K562 (cell line): ENCODE results near the gene CASP9. TPM values are rescaled to one million over a fixed set of nuclear protein-coding genes. Genes with fewer than 3 reads are reported as not detected.

Experiments
- BHLHE40 ChIP-seq: IDR thresholded peaks from 2 replicates; pipeline ENCODE4 v1.6.1; 2011; ENCODE audit warnings: low read length, improper control_type of control experiment
- CBFA2T2 ChIP-seq: fragments of 450-650 bp; conservative IDR thresholded peaks from 2 replicates; pipeline ENCODE4 v1.6.1; 2017; ENCODE audit warnings: mild to moderate bottlenecking
- CREM ChIP-seq: IDR thresholded peaks from 2 replicates; pipeline ENCODE4 v1.6.1; 2014; ENCODE audit warnings: antibody characterized with exemption, low read depth
- FOXK2 ChIP-seq, 2 experiments: fragments of 450-650 bp; IDR thresholded peaks in 1 of 2; conservative IDR thresholded peaks in 1 of 2; 2 replicates each; pipeline ENCODE4 v1.6.1; 2016; ENCODE audit warnings: low read depth in 2 of 2, mild to moderate bottlenecking in 1 of 2
- GATA2 ChIP-seq: sonication (generic); formaldehyde crosslinking; IDR thresholded peaks from 2 replicates; pipeline ENCODE4 v1.4.0; 2020; ENCODE audit warnings: mild to moderate bottlenecking, missing genetic modification reagents
- GATAD2B ChIP-seq: fragments of 450-650 bp; IDR thresholded peaks from 2 replicates; pipeline ENCODE4 v1.6.1; 2017; ENCODE audit warnings: mild to moderate bottlenecking, borderline replicate concordance
- MTA2 ChIP-seq: fragments of 450-650 bp; IDR thresholded peaks from 2 replicates; pipeline ENCODE4 v1.6.1; 2016; ENCODE audit warnings: low read depth
- SMARCE1 ChIP-seq: fragments of 450-650 bp; IDR thresholded peaks from 2 replicates; pipeline ENCODE4 v1.7.1; 2016; ENCODE audit warnings: mild to moderate bottlenecking
- STAT5A ChIP-seq: IDR thresholded peaks from 2 replicates; pipeline ENCODE4 v1.6.1; 2012; ENCODE audit warnings: low read length, inconsistent platforms, borderline replicate concordance
- ZBTB40 ChIP-seq, 2 experiments: fragments of 450-650 bp in 1 of 2; sonication (generic) in 1 of 2; formaldehyde crosslinking in 1 of 2; IDR thresholded peaks; 2 replicates each; pipeline versions ENCODE4 v1.7.1 to v1.9.0; 2016 to 2022; ENCODE audit warnings: inconsistent platforms in 1 of 2, mild to moderate bottlenecking in 1 of 2, missing genetic modification reagents in 1 of 2
- ZBTB9 ChIP-seq: fragments of 450-650 bp; formaldehyde crosslinking; IDR thresholded peaks from 2 replicates; pipeline ENCODE4 v1.4.0; 2020; ENCODE audit warnings: mild to moderate bottlenecking, moderate library complexity
- ZMIZ1 ChIP-seq, 2 experiments: fragments of 150-350 bp in 1 of 2; IDR thresholded peaks; 2 replicates each; pipeline ENCODE4 v1.6.1; 2012 to 2016; ENCODE audit warnings: low read depth in 2 of 2, low read length in 2 of 2, mild to moderate bottlenecking in 1 of 2, moderate library complexity in 1 of 2
- ZNF766 ChIP-seq: fragments of 200-800 bp; sonication (Bioruptor generic); conservative IDR thresholded peaks from 2 replicates; pipeline ENCODE4 v1.6.1; 2016; ENCODE audit warnings: missing genetic modification characterization, missing compliant biosample characterization
- polyA plus RNA-seq, 8 experiments: library from polyadenylated mRNA; depleted of rRNA in 4 of 8; stranded (reverse) in 5 of 8; unstranded in 3 of 8; fragments of >200 nt; fragmentation: Nextera tagmentation in 2 of 8; fragmentation: Illumina TruSeq in 1 of 8; extraction: Ambion mirVana in 2 of 8; extraction: Trizol in 1 of 8; gene quantifications; 2 replicates each; pipeline versions ENCODE4 v1.2.1 to v1.2.3, GENCODE V29; 2011 to 2014; ENCODE audit warnings: inconsistent platforms in 1 of 8, missing spikeins in 1 of 8
- total RNA-seq, 7 experiments: library from RNA; depleted of rRNA in 6 of 7; stranded (reverse); fragments of >200 nt in 6 of 7; fragmentation: Illumina TruSeq in 2 of 7; extraction: Trizol in 2 of 7; gene quantifications; 2 replicates each; pipeline versions ENCODE4 v1.2.1 to v1.2.3, GENCODE V29; 2011 to 2021; ENCODE audit warnings: low replicate concordance in 1 of 7

Gene CASP9
- total and polyA plus RNA-seq, 9 of the 15 experiments (the other 6 are each of a cell fraction or from before 2014, with no cell fraction given), result 10.8 to 54.1 (median 30.7) TPM

- peak; percentile 31; the same call in 1 of the 2 replicates for TF ChIP-seq ZBTB40 (IDR thresholded peaks at IDR 0.05)
- TF ChIP-seq ZBTB40 (CRISPR knock-in tag; IDR thresholded peaks at IDR 0.05), result no peak
- TF ChIP-seq SMARCE1, result peak; percentile 73; the same call in 1 of the 2 replicates
- peak; percentile 23; the same call in 1 of the 2 replicates for TF ChIP-seq CREM
- 0 out of 2 replicates have a peak, but pooled peaks have one; percentile 10 for TF ChIP-seq STAT5A
- TF ChIP-seq ZNF766, result 0 out of 2 replicates have a peak, but pooled peaks have one; percentile 51
- peak; percentile 22; the same call in 1 of the 2 replicates for TF ChIP-seq GATA2 (CRISPR knock-in tag)
- TF ChIP-seq ZMIZ1 (IDR thresholded peaks at IDR 0.05; ENCODE audit: low read depth in 2 of 2, low read length in 2 of 2), result 0 out of 4 replicates have a peak, but pooled peaks of 1 of the 2 experiments have one; percentile 28
- peak; percentile 41; the same call in 1 of the 2 replicates for TF ChIP-seq MTA2
- TF ChIP-seq FOXK2 (conservative IDR thresholded peaks at IDR 0.05 in 1 of 2, IDR thresholded peaks at IDR 0.05 in 1 of 2; ENCODE audit: low read depth in 2 of 2), result peak in 1 of 2 experiments; percentile 47; a peak in 1 of 4 replicates
- TF ChIP-seq CBFA2T2, result peak; percentile 39
- 0 out of 2 replicates have a peak, but pooled peaks have one; percentile 5 for TF ChIP-seq BHLHE40
- peak; percentile 90 for TF ChIP-seq ZBTB9
- TF ChIP-seq GATAD2B, result peak; percentile 57
Measured at GRCh38 chr1:15456313-15456954, 67.6 kb downstream of the CASP9 start, which contains the start of gene CELA2A (continued).
